Neural crest cell (in vitro differentiated cells): ENCODE results near the gene NKX6-2. TPM values are rescaled to one million over a fixed set of nuclear protein-coding genes. Genes with fewer than 3 reads are reported as not detected.

Experiments
- DNase-seq: peaks from one replicate; pipeline ENCODE4 v3.0.0; 2021; ENCODE audit warnings: low read depth, mixed read lengths, low spot score
- H3K27ac Mint-ChIP-seq: one replicate; pipeline ENCODE4 v1.8.0; 2021; ENCODE audit warnings: mild to moderate bottlenecking, mixed read lengths; ENCODE audit not compliant: unreplicated experiment
- H3K27me3 Mint-ChIP-seq: 2 replicates; pipeline ENCODE4 v1.8.0; 2021; ENCODE audit warnings: low read depth, mild to moderate bottlenecking, mixed read lengths
- H3K36me3 Mint-ChIP-seq: 2 replicates; pipeline ENCODE4 v1.8.0; 2021; ENCODE audit warnings: low read depth, mild to moderate bottlenecking, mixed read lengths
- H3K4me1 Mint-ChIP-seq: 2 replicates; pipeline ENCODE4 v1.8.0; 2021; ENCODE audit warnings: mixed read lengths
- H3K4me3 Mint-ChIP-seq: one replicate; pipeline ENCODE4 v1.8.0; 2021; ENCODE audit warnings: mild to moderate bottlenecking, mixed read lengths
- H3K9me3 Mint-ChIP-seq: 2 replicates; pipeline ENCODE4 v1.8.0; 2021; ENCODE audit warnings: mixed read lengths
- CTCF ChIP-seq: fragments of 200-600 bp; sonication (generic); conservative IDR thresholded peaks from 2 replicates; pipeline ENCODE4 v1.5.0; 2021; ENCODE audit warnings: antibody characterized with exemption, mild to moderate bottlenecking
- total RNA-seq: library from RNA; stranded (reverse); gene quantifications from 2 replicates; pipeline ENCODE4 v1.2.1, GENCODE V29; 2021

Gene NKX6-2
- total RNA-seq, 1 donor from 2014 or later = not detected

GRCh38 chr10:132811891-132812481 lies 26.0 kb upstream of the NKX6-2 start:
- Mint-ChIP-seq H3K4me3 (no peak overlapping the region), H3K27ac (no peak overlapping the region), H3K36me3 (no peaks in the 10 kb centered on the region), H3K27me3 (peaks cover 27% of the 10 kb centered on the region), H3K4me1 (no peaks in the 10 kb centered on the region), H3K9me3 (no peaks in the 10 kb centered on the region)
- TF ChIP-seq CTCF = no peak
- no peak for DNase-seq

- Mint-ChIP-seq H3K36me3 (no peaks in the 10 kb centered on the region), H3K27ac (no peak overlapping the region), H3K27me3 (peaks cover 22% of the 10 kb centered on the region), H3K9me3 (no peaks in the 10 kb centered on the region), H3K4me1 (no peaks in the 10 kb centered on the region), H3K4me3 (no peak overlapping the region)
- no peak for TF ChIP-seq CTCF
- no peak for DNase-seq
Measured at GRCh38 chr10:132810807-132811700, 25.1 kb upstream of the NKX6-2 start.

- no peaks in the 10 kb centered on the region for H3K4me1 Mint-ChIP-seq
- H3K27ac Mint-ChIP-seq = no peak overlapping the region
- H3K27me3 Mint-ChIP-seq = peaks cover 15% of the 10 kb centered on the region
- H3K36me3 Mint-ChIP-seq = no peaks in the 10 kb centered on the region
- H3K4me3 Mint-ChIP-seq = no peak overlapping the region
- DNase-seq = no peak
- H3K9me3 Mint-ChIP-seq = no peaks in the 10 kb centered on the region
- no peak for TF ChIP-seq CTCF
Measured at GRCh38 chr10:132810141-132810806, 24.3 kb upstream of the NKX6-2 start.

GRCh38 chr10:132809232-132810140 lies 23.5 kb upstream of the NKX6-2 start:
- no peaks in the 10 kb centered on the region for H3K9me3 Mint-ChIP-seq
- no peaks in the 10 kb centered on the region for H3K4me1 Mint-ChIP-seq
- no peak for TF ChIP-seq CTCF
- no peak for DNase-seq
- peaks cover 12% of the 10 kb centered on the region for H3K27me3 Mint-ChIP-seq
- no peaks in the 10 kb centered on the region for H3K36me3 Mint-ChIP-seq
- no peak overlapping the region for H3K27ac Mint-ChIP-seq
- no peak overlapping the region for H3K4me3 Mint-ChIP-seq
